Measurements from ENCODE around the gene PEA15.

The PEA15 gene

DNA sequence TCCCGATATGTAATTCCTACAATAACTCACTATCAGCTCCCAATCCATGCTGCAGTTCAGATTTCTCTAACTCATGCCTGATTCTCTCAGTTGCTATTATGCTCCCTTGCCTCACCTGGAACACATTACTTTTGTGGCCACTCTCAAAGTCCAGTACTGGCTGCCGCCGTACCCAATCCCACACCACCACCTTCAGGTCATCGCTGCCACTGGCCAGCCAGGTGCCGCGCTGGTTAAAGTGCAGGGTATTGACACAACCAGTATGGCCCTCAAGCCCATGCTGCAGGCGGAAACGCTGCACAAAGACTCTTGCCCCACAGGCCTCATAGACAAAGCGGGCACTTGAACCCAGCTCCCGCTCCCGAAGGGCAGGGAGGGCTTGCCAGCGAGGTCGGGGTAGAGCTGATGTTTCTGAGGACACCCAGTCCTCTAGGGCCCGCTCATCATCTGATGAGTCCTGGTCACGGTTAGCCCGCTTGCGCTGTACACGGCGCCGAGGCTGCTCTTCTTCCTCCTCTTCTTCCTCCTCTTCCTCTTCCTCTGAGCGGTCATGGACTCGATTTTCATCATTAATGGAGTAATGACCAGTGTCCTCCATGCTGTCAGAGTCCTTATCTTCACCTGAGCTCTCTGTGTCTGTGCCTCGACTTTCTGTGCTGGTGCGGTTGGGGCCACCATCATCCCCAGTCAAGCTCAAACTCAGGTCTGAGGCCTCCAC lies 34.6 kb downstream of the PEA15 start:
- no peak for DNase-seq (ENCODE audit: low read depth)

DNA sequence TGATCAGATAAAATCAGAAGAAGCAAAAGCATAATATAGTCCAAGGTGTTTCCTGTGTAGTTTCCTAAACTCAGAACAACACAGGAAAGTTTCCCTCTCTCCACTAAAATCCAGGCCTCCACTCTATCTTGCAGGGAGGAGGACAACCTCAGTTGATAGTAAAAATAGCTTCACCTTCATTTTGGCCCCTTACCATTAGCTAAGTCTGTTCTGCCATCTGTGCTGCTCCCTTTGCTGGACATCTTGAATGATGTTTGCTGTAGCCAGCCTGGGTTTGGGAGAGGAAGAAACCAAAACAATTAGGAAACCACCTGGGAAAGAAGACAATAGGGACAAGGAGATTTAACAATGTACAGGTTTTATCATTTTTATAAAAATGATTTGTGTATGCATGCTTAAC lies 38.6 kb downstream of the PEA15 start:
- DNase-seq (ENCODE audit: low read depth): no peak

DNA sequence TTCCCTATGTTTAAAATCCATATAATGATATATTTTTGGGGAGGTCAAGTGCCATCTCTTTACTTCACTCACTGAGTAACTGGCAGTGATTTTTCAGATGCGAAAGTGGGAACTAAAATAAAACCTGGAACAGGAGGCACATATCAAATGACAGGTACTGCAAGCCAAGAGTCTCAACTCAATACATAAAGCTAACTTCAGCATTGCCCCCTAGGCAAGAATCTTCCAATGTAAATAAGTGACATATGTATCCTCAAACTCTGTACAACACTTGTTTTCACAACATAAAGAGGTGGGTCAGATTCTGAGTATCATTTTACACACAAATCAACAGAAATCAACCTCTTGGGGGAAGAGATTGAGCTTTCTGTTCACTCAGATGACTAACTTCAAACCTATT lies 39.0 kb downstream of the PEA15 start:
- DNase-seq (ENCODE audit: low read depth): no peak

DNA sequence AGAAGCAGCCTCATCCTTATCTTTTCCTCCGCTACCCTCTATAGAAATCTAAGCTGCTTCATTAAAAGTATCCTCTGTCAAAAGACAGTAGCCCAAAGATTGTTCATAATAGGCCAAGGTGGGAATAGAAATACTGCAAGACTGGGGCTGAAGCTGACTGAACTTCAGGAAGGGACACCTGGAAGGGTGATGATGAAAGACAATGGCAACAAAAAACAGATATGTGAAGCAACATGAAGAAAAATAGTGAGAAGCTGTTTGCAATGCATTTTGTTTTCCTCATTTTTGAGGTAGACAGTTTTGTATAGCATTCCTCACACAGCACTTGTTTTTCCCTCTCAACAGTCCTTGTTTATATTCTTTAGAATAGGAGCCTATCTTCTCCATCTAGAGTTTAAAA lies 40.2 kb downstream of the PEA15 start:
- no peak for DNase-seq (ENCODE audit: low read depth)

DNA sequence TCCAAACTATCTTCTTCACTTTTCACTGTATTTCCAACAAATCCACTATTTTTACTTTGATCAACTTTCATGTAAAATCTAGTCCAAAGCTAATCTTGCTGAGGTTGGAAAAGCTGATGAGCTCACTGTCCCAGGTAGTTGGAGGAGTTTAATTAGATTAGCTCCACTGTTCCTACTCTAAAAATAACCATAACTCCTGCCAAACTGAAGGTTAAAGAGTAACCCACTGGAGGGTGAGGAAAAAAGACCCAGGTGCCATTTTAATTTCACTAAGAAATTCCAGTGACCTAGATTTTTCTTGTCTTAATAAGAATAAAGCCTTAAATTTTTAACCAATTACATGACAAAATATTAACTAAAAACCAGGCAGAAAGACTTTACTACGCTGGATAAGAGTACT lies 41.9 kb downstream of the PEA15 start:
- no peak for DNase-seq (ENCODE audit: low read depth)

DNA sequence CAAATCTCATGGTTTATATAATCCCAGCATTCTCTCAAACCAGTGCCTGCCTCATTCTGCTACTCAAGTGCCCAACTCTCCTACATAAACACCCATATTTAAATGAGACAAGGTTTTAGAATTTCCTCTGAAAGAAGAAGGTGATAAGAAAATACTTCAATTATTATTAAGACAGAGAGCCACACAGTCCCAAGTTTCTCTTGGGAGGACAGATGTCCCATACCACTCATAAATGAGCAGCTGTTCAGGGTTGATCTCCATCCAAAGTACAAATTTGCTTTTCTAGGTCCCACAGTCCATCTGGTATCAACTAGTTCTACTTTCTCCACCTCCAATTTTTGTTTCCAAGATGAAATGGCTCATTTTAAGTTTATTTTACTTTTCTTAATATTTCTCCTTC lies 45.8 kb downstream of the PEA15 start:
- DNase-seq (ENCODE audit: low read depth): no peak

DNA sequence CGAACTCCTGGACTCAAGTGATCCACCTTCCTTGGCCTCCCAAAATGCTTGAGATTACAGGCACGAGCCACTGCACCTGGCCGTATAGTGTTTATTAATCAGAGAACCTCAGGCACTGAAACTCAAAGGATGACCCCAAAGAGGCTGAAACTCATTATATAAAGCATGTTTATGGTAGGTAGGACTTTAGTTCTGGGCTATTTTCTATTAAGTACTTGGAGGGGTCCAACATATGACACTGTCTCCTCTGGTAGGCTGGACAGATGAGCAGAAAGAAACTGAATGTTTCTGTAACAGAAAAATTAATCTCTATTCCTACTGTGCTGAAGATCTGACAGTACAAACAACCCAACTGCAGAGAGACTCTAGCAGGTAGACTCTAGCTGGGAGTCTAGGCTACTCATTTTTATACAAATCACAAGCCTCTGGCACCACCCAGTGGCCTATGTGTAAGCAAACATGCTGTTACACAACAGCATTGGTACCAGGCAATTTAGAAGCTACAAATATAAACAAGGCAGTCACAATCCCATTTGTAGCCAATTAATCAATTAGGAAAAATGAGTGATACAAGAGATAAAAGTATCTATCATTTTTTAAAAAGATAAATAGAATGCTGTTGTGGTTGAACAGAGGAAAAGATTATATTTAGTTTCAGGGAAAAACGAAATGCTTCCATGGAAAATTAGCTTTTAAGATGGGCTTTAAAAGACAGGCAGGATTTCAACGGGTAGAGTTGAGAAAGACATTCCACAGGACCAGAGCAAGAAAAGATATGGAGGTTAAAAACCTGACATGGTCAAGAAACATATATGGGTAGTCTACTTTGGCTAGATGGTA lies 46.7 kb downstream of the PEA15 start:
- DNase-seq (ENCODE audit: low read depth): peak; percentile 23

DNA sequence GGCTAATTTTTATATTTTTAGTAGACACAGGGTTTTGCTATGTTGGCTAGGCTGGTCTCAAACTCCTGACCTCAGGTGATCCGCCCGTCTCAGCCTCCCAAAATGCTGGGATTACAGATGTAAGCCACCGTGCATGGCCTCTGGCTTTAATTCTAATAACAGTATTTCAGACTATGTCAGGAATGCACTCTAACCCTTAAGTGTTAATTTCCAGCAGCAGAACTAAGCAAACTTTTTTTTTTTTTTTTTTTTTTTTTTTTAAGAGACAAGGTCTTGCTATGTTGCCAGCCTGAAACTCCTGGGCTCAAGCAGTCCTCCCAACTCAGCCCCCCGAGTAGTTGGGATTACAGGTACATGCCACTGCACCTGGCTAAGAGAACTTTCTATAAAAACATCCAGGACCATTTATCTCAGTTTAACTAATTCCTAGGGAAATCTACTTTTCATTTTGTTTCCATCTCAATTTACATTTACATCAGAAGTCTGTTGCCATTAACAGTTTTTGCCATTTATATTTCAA lies 50.7 kb downstream of the PEA15 start:
- no peak for DNase-seq (ENCODE audit: low read depth)

DNA sequence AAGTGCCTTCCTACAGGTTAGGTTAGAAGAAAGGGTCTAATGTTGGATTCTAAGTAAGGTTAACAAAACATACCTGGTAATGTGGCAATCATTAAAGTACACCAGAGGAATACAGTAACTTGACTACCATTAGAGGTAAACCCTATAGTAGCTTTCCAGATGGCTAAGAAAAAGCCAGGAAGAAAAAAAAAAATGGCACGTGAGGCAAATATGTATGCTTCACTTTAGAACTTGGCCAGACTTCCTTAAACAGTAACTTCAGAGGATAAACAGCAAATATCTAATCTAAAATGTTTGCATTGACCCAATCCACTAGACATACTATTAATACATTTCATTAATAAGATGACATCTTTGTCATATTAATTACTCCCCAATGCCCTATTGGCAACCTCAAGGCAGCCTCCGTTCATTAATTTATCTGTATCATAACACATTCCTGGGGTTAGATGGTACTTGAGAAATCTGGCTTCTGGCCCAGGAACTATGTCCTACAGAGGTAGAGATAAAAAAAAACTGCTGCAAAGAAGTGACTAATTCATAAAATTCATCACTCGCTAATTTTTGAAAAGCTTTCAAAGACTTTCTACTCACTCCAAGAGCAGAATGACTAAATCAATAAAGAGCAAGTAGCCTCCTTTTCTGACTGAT lies 51.3 kb downstream of the PEA15 start:
- no peak for DNase-seq (ENCODE audit: low read depth)

DNA sequence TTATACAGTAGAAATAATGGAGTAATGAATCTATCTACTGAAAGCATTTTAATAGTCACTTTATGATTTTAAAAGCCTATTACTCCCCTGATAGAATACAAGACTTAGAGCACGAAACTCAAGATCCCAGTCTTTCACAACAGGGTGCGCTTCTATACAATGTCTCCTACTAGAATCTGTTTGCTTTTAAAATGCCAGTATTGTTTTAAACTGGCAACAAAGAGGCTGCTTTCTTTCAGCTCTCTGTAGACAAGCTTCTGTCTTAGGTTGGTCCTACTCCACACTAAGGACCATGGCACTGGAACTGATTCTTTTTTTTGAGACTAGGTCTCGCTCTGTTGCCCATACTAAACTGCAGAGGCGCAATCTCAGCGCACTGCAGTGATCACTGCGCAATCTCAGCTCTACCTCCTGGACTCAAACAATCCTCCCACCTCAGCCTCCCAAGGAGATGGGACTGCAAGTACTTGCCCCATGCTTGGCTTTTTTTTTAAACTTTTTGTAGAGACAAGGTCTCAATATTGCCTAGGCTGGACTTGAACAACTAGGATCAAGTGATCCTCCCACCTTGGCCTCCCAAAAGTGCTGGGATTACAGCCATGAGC lies 52.3 kb downstream of the PEA15 start:
- DNase-seq (ENCODE audit: low read depth): no peak

DNA sequence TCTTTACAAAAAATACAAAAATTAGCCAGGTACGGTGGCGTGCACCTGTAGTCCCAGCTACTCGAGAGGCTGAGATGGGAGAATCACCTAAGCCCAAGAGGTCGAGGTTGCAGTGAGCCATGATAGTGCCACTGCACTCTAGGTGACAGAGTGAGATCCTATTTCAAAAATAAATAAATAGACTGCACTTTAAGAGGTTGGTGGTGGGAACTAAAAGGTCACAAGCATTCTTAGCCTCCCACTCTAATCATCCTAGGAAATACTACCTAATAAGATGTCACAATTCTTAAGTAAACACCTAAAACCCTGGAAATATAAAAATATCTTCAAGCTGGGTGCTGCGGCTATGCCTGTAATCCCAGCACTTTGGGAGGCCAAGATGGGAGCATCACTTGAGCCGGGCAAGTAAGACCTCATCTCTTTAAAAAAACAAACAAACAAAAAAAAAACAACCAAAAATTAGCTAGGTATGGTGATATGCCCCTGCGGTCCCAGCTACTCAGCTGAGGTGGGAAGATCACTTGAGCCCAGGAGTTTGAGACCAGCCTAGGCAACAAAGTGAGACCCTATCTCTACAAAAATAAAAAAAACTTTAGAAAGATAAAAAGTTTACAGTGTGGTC lies 53.1 kb downstream of the PEA15 start:
- no peak for DNase-seq (ENCODE audit: low read depth)

DNA sequence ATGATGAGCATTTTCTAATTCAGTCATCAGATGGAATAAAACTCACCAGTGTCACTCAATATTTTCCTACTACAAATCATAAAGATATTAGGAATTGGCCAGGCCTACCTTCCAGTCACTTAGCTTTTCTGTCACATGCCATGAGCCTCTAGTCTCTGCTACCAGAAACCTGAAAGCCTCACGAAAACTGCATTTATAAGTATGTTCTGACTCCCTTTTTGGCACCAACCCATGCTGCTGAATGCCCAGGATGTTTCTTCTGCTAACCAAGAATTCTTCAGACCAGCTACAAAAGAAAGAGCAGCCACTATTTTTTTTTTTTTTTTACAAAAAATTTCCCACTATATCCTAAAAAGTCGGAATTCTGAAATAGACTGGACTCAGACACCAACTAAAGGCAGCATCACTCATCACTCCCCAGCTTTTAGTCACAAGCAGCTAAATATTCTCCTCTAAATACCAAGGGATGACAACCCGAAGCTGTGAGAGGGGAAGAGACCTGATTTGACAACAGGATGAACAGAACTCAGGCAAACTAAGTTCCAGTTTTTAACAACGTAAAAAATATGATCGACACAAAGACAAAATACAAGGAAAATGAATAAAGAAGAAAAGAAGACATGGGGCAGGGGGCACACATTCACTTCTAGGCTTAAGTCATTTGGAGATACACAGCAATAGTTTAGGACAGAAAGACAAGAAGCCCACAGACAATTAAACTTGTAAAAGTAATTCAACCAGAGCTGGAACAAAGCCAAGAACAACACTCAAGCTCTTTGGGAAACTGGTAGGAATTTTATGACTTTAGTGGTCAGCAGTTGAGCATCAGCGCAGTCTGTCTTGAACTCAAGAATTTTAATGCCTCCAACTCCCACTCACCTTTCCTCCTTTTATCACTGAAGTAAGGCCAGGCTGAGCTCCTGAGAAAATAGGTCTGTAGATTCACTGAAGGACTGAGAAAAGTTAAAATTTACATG lies 55.5 kb downstream of the PEA15 start:
- no peak for DNase-seq (ENCODE audit: low read depth)

DNA sequence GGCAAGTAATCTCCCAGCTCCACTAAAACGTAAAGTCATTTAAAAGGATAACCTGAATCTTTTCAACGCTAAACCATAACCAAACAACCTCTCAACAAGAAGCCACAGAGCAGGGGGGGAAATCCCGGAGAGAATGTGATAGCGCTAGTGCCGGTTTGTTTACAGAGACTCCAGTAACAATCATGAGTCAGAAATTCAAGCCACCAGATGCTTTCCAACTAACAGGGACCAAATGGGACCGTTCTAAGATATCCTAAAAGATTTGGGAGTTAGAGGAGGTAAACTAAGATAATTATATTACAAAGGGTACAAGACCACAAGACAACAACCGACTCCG lies 56.3 kb downstream of the PEA15 start:
- peak; percentile 49 for DNase-seq (ENCODE audit: low read depth)

DNA sequence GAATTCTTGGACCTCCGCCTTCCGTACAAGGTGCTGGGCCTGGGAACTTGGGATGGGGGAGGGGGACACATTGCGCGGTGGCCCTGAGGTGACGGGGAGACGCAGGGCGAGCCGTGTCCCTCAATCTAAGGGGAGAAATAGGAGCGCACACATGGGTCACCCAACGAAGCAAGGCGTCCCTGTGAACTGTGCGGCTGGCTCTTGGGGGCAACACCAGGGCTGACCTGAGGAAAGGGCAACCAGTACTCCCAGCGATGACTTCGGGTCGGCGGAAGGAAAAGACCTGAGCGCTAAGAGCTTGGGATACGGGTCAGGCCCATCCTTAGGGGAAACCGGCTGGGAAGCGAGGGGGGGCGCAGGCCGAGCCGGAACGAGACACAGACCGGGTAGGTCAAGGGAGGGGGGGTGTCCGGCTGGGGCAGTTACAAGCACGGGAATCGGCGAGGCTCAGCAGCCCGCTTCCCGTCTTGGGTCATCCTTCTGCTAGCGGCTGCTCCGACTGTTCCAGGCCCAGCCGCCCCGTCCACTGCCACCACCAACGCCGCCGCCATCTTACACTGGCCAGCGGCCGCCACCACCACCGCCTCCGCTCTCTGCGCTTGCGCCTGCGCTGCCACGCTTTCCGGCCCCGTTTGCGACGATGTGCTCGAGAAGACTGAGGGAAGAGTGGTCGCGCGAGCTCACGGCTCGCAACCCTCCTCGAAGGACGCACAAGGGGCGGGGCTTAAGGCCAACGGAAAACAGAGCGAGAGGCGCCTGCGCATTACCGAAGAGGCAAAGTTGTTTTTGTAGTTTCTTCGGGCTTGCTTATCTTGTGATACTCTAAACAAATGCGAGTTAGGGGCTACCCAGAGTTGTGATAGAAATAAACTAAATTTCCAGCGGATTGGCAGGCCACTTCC lies 57.0 kb downstream of the PEA15 start, which contains the start of gene DCAF8:
TSS of gene DCAF8 (minus strand) at position 657 of the 902 bp plus-strand sequence. CDS start 18,541 bp downstream, outside the sequence.
- DNase-seq (ENCODE audit: low read depth): peak; percentile 98

DNA sequence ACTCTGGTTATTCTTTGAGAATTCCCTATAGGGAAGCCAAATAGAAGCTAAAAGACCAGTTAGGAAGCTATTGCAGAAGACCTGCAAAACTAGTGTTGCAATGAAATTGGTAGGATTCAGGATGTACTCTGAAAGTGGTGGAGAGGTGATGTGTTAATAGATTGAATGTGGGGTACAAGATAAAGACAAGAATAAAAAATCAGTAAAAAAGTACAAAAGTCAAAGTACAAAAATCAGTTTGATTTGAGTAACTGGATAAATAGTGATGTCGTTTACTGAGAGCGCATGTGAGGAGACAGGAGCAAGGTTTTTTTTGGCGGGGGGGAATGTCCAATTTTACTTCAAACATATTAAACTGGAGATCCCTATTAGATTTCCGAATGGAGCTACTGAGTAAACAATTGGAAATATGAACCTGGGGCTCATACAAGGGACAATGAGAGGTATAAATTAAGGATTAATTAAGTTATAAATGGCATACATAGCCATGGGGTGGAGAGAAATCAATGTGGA lies 59.7 kb downstream of the PEA15 start:
- no peak for DNase-seq (ENCODE audit: low read depth)
